Forelimb muscle (tissue), 1 donor: ENCODE measurements around the gene ACAA1. TPM values are rescaled to one million over a fixed set of nuclear protein-coding genes. Genes with fewer than 3 reads are reported as not detected.

Experiments used
- DNase-seq: peaks from one replicate; pipeline ENCODE4 v3.0.0-alpha.2; 2013; ENCODE audit warnings: low read depth
- polyA plus RNA-seq: library from polyadenylated mRNA; unstranded; fragments of 120-200 nt; gene quantifications from one replicate; pipeline ENCODE4 v1.2.1, GENCODE V29; 2013; ENCODE audit not compliant: insufficient read length

ACAA1 gene
- polyA plus RNA-seq, 1 donor = 33.4 TPM

GRCh38 chr3:38119821-38120692, 16.9 kb downstream of the ACAA1 start:
- no peak for DNase-seq

- DNase-seq = no peak
These were observed 17.7 kb downstream of the ACAA1 start for GRCh38 chr3:38119248-38119544.

GRCh38 chr3:38118421-38119247, 18.3 kb downstream of the ACAA1 start:
- no peak for DNase-seq

GRCh38 chr3:38117748-38118420, 19.0 kb downstream of the ACAA1 start:
- no peak for DNase-seq

- no peak for DNase-seq
These were observed 19.7 kb downstream of the ACAA1 start for GRCh38 chr3:38117163-38117716.

GRCh38 chr3:38116471-38117162, 20.3 kb downstream of the ACAA1 start:
- DNase-seq = no peak

GRCh38 chr3:38115645-38116427, 21.1 kb downstream of the ACAA1 start:
- DNase-seq = no peak

GRCh38 chr3:38114875-38115644, 21.9 kb downstream of the ACAA1 start:
- DNase-seq = no peak

GRCh38 chr3:38114052-38114874, 22.7 kb downstream of the ACAA1 start:
- no peak for DNase-seq

GRCh38 chr3:38112378-38112761, 24.6 kb downstream of the ACAA1 start:
- no peak for DNase-seq

- no peak for DNase-seq
These were observed 25.1 kb downstream of the ACAA1 start for GRCh38 chr3:38111696-38112377.

GRCh38 chr3:38111201-38111600, 25.7 kb downstream of the ACAA1 start:
- no peak for DNase-seq

GRCh38 chr3:38110314-38111050, 26.4 kb downstream of the ACAA1 start:
- no peak for DNase-seq

- DNase-seq = no peak
These were observed 27.2 kb downstream of the ACAA1 start for GRCh38 chr3:38109580-38110313.

- no peak for DNase-seq
These were observed 28.0 kb downstream of the ACAA1 start for GRCh38 chr3:38108649-38109579.
